Hematopoietic multipotent progenitor cell treated with erythropoietin and hydrocortisone succinate and interleukin-3 and kit ligand, for 6 days (in vitro differentiated cells): ENCODE measurements around the gene IGHMBP2.

Experiments
- DNase-seq: peaks from one replicate; pipeline ENCODE4 v3.0.0-alpha.2; 2015

IGHMBP2 gene

GRCh38 chr11:68941324-68942094 is 37.8 kb downstream of the IGHMBP2 start:
- DNase-seq: no peak

- no peak for DNase-seq
Observed at GRCh38 chr11:68942095-68942620, 38.5 kb downstream of the IGHMBP2 start.

GRCh38 chr11:68942751-68943271 is 39.1 kb downstream of the IGHMBP2 start:
- no peak for DNase-seq

GRCh38 chr11:68946416-68947090 is 42.9 kb downstream of the IGHMBP2 start:
- DNase-seq: no peak

- no peak for DNase-seq
Observed at GRCh38 chr11:68947151-68947550, 43.5 kb downstream of the IGHMBP2 start.

- no peak for DNase-seq
Observed at GRCh38 chr11:68948496-68948895, 44.8 kb downstream of the IGHMBP2 start.

GRCh38 chr11:68948935-68949334 is 45.2 kb downstream of the IGHMBP2 start:
- DNase-seq: no peak

GRCh38 chr11:68950270-68950669 is 46.6 kb downstream of the IGHMBP2 start:
- peak; percentile 70 for DNase-seq

GRCh38 chr11:68950762-68951161 is 47.1 kb downstream of the IGHMBP2 start:
- no peak for DNase-seq

GRCh38 chr11:68954836-68955606 is 51.3 kb downstream of the IGHMBP2 start:
- DNase-seq: peak; percentile 90

- DNase-seq: no peak
Observed at GRCh38 chr11:68955607-68955958, 51.9 kb downstream of the IGHMBP2 start.

GRCh38 chr11:68956142-68956541 is 52.5 kb downstream of the IGHMBP2 start:
- DNase-seq: peak; percentile 71

GRCh38 chr11:68956547-68957254 is 53.0 kb downstream of the IGHMBP2 start:
- no peak for DNase-seq

- no peak for DNase-seq
Observed at GRCh38 chr11:68958211-68958610, 54.5 kb downstream of the IGHMBP2 start.

- DNase-seq: no peak
Observed at GRCh38 chr11:68959465-68960293, 56.0 kb downstream of the IGHMBP2 start.

GRCh38 chr11:68960294-68961071 is 56.8 kb downstream of the IGHMBP2 start:
- DNase-seq: no peak

- DNase-seq: no peak
Observed at GRCh38 chr11:68961245-68961644, 57.6 kb downstream of the IGHMBP2 start.

- DNase-seq: no peak
Observed at GRCh38 chr11:68962527-68963250, 59.0 kb downstream of the IGHMBP2 start.

- DNase-seq: no peak
Observed at GRCh38 chr11:68963779-68964178, 60.1 kb downstream of the IGHMBP2 start.
